ENCODE results near the gene RAP1GAP2. TPM values are rescaled to one million over a fixed set of nuclear protein-coding genes. Genes with fewer than 3 reads are reported as not detected.

Gene RAP1GAP2
- total and polyA plus RNA-seq, 7 donors, result 4.8 to 14.7 (median 12.5) TPM

DNA sequence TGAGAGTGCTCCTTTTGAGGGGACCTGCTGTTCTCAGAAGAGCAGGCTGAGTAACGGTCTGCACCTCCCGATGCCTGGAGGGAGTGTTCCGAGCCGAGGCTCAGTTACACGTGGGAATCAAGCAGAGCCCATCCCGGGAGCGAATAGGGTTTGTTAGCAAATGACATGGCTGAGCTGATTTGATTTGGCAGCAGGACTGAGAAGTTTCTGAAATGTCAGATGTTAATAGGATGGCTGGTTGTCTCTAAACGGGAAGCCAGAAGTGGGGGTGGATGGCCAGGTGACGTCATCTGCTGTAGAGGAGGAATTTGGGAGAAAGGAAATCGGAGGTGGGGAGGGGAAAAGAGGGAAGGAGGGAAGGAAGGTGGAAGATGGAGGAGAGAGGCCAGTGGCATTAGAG is 128.0 kb downstream of the RAP1GAP2 start:
- Histone ChIP-seq H3K27me3 (no peaks in the 10 kb centered on the region), H3K4me1 (no peaks in the 10 kb centered on the region), H3K9me3 (no peaks in the 10 kb centered on the region), H3K27ac (no peak overlapping the region), H3K4me3 (no peak overlapping the region), H3K36me3 (no peaks in the 10 kb centered on the region)
- 70 to 82% methylated on average over 10 of the region's 10 CpGs for WGBS, 2 donors
- TF ChIP-seq, protein P1, sequence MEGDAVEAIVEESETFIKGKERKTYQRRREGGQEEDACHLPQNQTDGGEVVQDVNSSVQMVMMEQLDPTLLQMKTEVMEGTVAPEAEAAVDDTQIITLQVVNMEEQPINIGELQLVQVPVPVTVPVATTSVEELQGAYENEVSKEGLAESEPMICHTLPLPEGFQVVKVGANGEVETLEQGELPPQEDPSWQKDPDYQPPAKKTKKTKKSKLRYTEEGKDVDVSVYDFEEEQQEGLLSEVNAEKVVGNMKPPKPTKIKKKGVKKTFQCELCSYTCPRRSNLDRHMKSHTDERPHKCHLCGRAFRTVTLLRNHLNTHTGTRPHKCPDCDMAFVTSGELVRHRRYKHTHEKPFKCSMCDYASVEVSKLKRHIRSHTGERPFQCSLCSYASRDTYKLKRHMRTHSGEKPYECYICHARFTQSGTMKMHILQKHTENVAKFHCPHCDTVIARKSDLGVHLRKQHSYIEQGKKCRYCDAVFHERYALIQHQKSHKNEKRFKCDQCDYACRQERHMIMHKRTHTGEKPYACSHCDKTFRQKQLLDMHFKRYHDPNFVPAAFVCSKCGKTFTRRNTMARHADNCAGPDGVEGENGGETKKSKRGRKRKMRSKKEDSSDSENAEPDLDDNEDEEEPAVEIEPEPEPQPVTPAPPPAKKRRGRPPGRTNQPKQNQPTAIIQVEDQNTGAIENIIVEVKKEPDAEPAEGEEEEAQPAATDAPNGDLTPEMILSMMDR (IDR thresholded peaks at IDR 0.05), result no peak
- TF ChIP-seq EP300 (IDR thresholded peaks at IDR 0.05), result no peak
- no peak for TF ChIP-seq POLR2AphosphoS5 (IDR thresholded peaks at IDR 0.05)
- TF ChIP-seq POLR2A (IDR thresholded peaks at IDR 0.05), result no peak
- intact Hi-C loops (cut with DNase I), result no loop called here
- DNase-seq, result no peak

DNA sequence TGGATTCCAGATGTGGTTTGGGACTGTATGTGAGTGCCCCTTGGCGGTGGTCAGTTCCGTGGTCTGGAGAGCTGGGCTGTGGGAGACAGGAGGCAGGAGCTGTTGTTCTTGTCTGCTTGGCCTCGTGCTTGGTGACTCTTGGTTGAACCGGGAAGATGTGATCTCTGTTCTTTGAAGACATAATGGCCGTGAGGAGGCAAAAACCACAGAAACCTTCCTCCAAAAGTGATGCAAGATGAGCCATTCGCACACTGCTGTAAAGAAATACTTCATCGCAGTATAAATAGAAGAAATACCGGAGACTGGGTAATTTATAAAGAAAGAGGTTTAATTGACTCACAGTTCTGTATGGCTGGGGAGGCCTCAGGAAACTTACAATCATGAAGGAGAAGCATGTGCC is 128.8 kb downstream of the RAP1GAP2 start:
- 86 to 93% methylated on average over 8 of the region's 8 CpGs for WGBS, 2 donors
- DNase-seq, result no peak
- TF ChIP-seq, protein P1 (IDR thresholded peaks at IDR 0.05), result no peak
- no peak for TF ChIP-seq POLR2A (IDR thresholded peaks at IDR 0.05)
- TF ChIP-seq POLR2AphosphoS5 (IDR thresholded peaks at IDR 0.05), result no peak
- no peak for TF ChIP-seq EP300 (IDR thresholded peaks at IDR 0.05)
- Histone ChIP-seq H3K4me1 (no peaks in the 10 kb centered on the region), H3K4me3 (no peak overlapping the region), H3K36me3 (no peaks in the 10 kb centered on the region), H3K27me3 (no peaks in the 10 kb centered on the region), H3K27ac (no peak overlapping the region), H3K9me3 (no peaks in the 10 kb centered on the region)
- intact Hi-C loops (cut with DNase I), result no loop called here

DNA sequence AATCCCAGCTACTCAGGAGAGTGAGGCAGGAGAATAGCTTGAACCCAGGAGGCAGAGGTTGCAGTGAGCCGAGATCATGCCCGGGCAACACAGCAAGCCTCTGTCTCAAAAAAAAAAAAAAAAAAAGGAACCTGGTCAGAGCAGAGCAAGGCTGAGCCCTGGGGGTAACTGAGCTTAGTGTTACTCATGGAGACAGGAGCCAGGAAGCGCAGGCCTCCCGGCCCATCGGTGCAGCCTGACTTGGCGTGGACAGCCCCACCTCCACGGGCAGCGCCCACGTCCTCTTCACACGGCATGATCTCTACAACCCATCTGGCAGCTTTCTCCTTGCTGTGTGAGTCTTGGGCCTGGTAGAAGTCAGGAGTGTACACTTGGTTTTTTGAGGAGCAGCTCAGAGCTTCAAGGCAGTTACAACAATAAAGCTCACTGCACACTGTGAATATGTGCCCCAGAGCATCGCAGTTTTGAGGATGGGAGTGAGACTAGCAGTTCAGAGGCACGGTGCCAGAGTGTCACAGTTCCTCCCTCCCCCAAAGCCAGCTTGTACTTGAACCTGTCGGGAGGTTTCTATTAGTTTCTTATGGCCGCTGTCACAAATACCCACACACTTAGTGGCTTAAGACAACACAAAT is 129.9 kb downstream of the RAP1GAP2 start:
- TF ChIP-seq POLR2A (IDR thresholded peaks at IDR 0.05) (no peak), POLR2AphosphoS5 (IDR thresholded peaks at IDR 0.05) (no peak), EP300 (IDR thresholded peaks at IDR 0.05) (no peak)
- TF ChIP-seq, protein P1 (IDR thresholded peaks at IDR 0.05), result no peak
- Histone ChIP-seq H3K27ac (no peak overlapping the region), H3K36me3 (no peaks in the 10 kb centered on the region), H3K4me3 (no peak overlapping the region), H3K4me1 (no peaks in the 10 kb centered on the region), H3K9me3 (no peaks in the 10 kb centered on the region), H3K27me3 (no peaks in the 10 kb centered on the region)
- 76 to 88% methylated on average over 14 of the region's 14 CpGs for WGBS, 2 donors
- intact Hi-C loops (cut with DNase I), result no loop called here
- no peak for DNase-seq

DNA sequence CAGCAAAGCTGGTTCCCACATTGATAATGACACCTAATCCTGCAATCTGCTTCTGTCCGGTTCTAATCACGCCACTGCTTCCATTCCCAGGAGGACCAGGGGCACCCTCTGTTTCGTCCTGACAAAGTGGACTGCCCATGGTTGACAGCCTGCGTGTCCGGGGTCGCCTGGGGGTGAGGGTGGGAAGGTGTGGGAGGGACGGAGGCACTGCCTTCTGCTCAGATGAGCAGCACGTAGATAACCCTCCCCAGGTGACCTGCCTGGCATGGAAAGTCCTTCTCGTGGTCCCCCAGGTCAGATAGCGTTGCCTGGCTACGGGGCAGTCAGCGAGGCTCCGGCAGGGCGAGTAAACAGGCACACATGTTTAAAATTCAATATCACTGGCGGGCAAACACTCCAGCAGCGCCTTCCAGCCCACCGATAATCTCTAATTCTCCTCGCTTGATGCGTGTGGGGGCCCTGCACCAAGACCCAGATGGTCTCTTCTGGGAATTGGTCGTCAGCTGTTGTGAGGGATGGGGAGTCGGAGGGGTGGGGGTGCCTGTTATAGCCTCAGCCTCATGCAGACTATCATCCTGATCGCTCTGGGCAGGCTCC is 132.2 kb downstream of the RAP1GAP2 start:
- DNase-seq, result no peak
- Histone ChIP-seq H3K9me3 (no peaks in the 10 kb centered on the region), H3K4me3 (no peak overlapping the region), H3K27me3 (no peaks in the 10 kb centered on the region), H3K27ac (no peak overlapping the region), H3K36me3 (no peaks in the 10 kb centered on the region), H3K4me1 (no peaks in the 10 kb centered on the region)
- intact Hi-C loops (cut with DNase I), result no loop called here
- WGBS, 2 donors, result 94 to 95% methylated on average over 22 of the region's 22 CpGs
- no peak for TF ChIP-seq POLR2AphosphoS5 (IDR thresholded peaks at IDR 0.05)
- no peak for TF ChIP-seq POLR2A (IDR thresholded peaks at IDR 0.05)
- TF ChIP-seq, protein P1 (IDR thresholded peaks at IDR 0.05), result no peak
- TF ChIP-seq EP300 (IDR thresholded peaks at IDR 0.05), result no peak

Measured in sigmoid colon (tissue), 7 donors.